SK-N-MC (cell line): Measurements from ENCODE around the gene TACR2.

ENCODE experiments used
- EZH2 ChIP-seq: fragments of 200-600 bp; sonication (generic); IDR thresholded peaks from one replicate; pipeline ENCODE4 v1.6.1; 2017; ENCODE audit warnings: antibody characterized with exemption
- FOXP2 ChIP-seq: optimal IDR thresholded peaks from 2 replicates; pipeline ENCODE3; 2011; ENCODE audit warnings: mild to moderate bottlenecking, moderate library complexity; ENCODE audit not compliant: insufficient read depth; ENCODE audit errors: extremely low read length, control extremely low read depth
- POLR2AphosphoS5 ChIP-seq: IDR thresholded peaks from 2 replicates; pipeline ENCODE4 v1.6.1; 2012; ENCODE audit warnings: mild to moderate bottlenecking, low read depth, low read length, borderline replicate concordance

DNA sequence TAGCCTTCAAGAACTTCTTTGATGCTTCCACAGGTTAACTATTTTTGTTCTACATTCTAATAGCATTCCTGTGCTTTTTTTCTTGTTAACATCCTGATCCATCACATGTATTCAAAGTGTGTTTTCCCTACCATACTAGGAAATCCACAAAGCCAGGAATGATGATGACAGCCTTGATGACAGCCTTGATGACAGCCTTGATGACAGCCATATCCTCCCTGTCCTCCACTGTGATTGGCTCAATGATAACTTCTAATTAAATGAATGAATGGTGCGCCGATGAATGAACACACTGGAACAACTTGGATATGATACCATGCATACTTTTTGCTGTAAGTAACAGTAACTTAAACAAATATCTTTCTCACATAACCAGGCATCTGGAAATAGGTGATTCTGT lies 8.3 kb upstream of the TACR2 start:
- TF ChIP-seq EZH2, result no peak
- TF ChIP-seq POLR2AphosphoS5, result no peak
- no peak for TF ChIP-seq FOXP2
